ENCODE data around the gene TMEM69. TPM values are rescaled to one million over a fixed set of nuclear protein-coding genes. Genes with fewer than 3 reads are reported as not detected.

The TMEM69 gene
- 12.9 TPM for polyA plus RNA-seq (2012; ENCODE audit: insufficient read depth, insufficient read length, low read depth)

GRCh38 chr1:45687754-45688740 is at the start of gene TMEM69:
Gene TMEM69 (plus strand): TSS chr1:45688181. CDS start chr1:45691069, 2,888 bp downstream.
- Histone ChIP-seq H3K9me3 (no peaks in the 10 kb centered on the region), H3K36me3 (no peaks in the 10 kb centered on the region), H3K4me3 (ENCODE audit: low read depth, low read length) (peak within 1 kb of the TSS; percentile 93), H3K27me3 (no peaks in the 10 kb centered on the region), H3K4me1 (no peaks in the 10 kb centered on the region)
- peak; percentile 65 for DNase-seq
- no peak for TF ChIP-seq CTCF (IDR thresholded peaks at IDR 0.05; ENCODE audit: low read depth, low read length)

GRCh38 chr1:45640293-45640692 is 47.7 kb upstream of the TMEM69 start:
- Histone ChIP-seq H3K9me3 (no peaks in the 10 kb centered on the region), H3K4me1 (no peaks in the 10 kb centered on the region), H3K27me3 (no peaks in the 10 kb centered on the region), H3K4me3 (ENCODE audit: low read depth, low read length) (no peak overlapping the region), H3K36me3 (peaks cover 2% of the 10 kb centered on the region; the same call in 1 of the 2 replicates)
- TF ChIP-seq CTCF (IDR thresholded peaks at IDR 0.05; ENCODE audit: low read depth, low read length): no peak
- DNase-seq: no peak

GRCh38 chr1:45643321-45643720 is 44.7 kb upstream of the TMEM69 start:
- Histone ChIP-seq H3K9me3 (no peaks in the 10 kb centered on the region), H3K4me1 (no peaks in the 10 kb centered on the region), H3K27me3 (no peaks in the 10 kb centered on the region), H3K4me3 (ENCODE audit: low read depth, low read length) (no peak overlapping the region), H3K36me3 (peaks cover 2% of the 10 kb centered on the region; the same call in 1 of the 2 replicates)
- no peak for DNase-seq
- TF ChIP-seq CTCF (IDR thresholded peaks at IDR 0.05; ENCODE audit: low read depth, low read length): no peak

- Histone ChIP-seq H3K4me1 (no peaks in the 10 kb centered on the region), H3K4me3 (ENCODE audit: low read depth, low read length) (no peak overlapping the region), H3K36me3 (peaks cover 2% of the 10 kb centered on the region; the same call in 1 of the 2 replicates), H3K27me3 (no peaks in the 10 kb centered on the region), H3K9me3 (no peaks in the 10 kb centered on the region)
- no peak for DNase-seq
- TF ChIP-seq CTCF (IDR thresholded peaks at IDR 0.05; ENCODE audit: low read depth, low read length): no peak
Observed at GRCh38 chr1:45643978-45644377, 44.0 kb upstream of the TMEM69 start.

- no peak for TF ChIP-seq CTCF (IDR thresholded peaks at IDR 0.05; ENCODE audit: low read depth, low read length)
- Histone ChIP-seq H3K9me3 (no peaks in the 10 kb centered on the region), H3K4me3 (ENCODE audit: low read depth, low read length) (no peak overlapping the region), H3K36me3 (peaks cover 2% of the 10 kb centered on the region; the same call in 1 of the 2 replicates), H3K4me1 (no peaks in the 10 kb centered on the region), H3K27me3 (no peaks in the 10 kb centered on the region)
- no peak for DNase-seq
Observed at GRCh38 chr1:45644661-45645060, 43.3 kb upstream of the TMEM69 start.

Data from BE2C (cell line).